ENCODE measurements around the gene SPEN.

SPEN gene

DNA sequence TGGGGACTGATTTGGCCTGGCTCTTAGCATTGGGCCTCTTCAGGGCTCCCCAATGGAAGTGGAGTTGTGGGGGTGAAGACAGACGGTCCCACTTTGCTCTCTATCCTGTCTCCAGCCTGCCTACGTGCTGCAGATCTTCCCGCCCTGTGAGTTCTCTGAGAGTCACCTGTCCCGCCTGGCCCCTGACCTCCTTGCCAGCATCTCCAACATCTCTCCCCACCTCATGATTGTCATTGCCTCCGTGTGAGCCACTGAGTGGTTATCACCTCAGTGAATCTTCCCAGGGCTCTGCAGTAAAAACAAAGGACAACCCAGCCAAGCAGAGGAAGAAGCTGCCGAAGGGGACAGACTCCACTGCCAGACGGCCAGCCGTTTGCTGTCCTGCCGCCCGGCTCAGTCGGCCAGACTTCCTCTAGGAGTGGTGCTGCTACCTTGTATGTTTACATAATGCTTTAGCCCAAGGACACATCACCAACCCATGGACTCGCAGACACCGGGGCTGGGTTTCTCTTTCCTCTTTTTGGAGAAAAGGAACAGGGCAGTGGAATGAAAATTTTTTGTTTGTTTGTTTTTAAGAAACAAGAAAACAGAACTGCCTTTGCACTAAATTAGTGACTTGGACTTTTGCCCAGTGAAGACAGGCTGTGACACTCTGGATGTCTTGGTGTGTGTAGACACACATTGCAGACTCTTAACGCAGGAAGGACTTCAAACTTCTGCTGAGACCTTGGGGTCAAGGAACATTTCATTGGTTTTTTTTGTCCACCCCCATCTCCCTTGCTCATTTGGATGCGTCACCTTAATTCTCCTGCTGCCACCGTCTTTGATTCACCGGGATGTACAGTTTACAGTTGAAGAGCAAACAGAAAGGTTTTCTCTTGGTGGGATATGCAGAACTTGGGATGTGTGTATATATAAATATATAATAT is 91.9 kb downstream of the SPEN start:
- no peak for DNase-seq
- in situ Hi-C loops (cut with HindIII; ENCODE audit: low pct_ligation_motif_present, low pct_unique_long_range_greater_than_20kb, low sequenced_read_pairs): no loop called here

DNA sequence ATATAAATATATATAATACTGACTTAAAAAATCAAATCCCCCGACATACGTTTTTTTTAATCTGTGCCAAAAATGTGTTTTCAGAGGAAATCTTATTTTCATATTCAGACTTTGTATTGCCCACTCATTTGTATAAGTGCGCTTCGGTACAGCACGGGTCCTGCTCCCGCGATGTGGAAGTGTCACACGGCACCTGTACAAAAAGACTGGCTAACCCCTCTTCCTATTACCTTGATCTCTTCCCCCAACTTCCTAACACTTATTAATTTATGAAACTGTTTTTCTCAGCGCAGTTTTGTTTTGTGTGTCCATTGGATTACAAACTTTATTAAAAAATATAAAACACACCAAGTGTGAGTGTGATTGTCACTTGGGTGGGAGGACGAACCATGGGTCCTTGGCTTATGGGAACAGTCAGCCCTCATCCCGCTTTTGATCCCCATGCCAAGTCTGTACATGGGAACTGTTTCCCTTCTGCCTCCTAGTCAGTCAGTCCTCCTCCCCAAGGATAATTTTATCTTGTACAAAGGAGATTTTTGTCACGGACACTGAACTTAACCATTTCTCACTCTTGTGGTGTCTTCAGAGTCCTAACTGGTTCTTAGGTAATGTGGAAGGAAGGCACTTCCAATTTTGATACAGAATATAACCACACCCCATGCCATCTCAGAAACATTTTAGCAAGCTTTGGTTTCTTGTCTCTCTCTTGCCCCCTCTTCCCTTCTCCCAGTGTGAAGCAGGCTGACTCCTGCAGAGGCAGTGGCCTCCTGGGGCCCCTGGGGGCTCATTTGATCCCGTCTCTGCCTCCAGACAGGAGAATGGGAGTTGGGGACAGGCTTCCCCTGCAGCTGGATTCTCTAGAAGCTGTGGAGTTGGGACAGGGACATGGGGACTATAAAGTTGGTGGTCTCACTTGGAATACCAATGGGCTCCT is 92.9 kb downstream of the SPEN start:
- in situ Hi-C loops (cut with HindIII; ENCODE audit: low pct_ligation_motif_present, low pct_unique_long_range_greater_than_20kb, low sequenced_read_pairs): no loop called here
- no peak for DNase-seq

DNA sequence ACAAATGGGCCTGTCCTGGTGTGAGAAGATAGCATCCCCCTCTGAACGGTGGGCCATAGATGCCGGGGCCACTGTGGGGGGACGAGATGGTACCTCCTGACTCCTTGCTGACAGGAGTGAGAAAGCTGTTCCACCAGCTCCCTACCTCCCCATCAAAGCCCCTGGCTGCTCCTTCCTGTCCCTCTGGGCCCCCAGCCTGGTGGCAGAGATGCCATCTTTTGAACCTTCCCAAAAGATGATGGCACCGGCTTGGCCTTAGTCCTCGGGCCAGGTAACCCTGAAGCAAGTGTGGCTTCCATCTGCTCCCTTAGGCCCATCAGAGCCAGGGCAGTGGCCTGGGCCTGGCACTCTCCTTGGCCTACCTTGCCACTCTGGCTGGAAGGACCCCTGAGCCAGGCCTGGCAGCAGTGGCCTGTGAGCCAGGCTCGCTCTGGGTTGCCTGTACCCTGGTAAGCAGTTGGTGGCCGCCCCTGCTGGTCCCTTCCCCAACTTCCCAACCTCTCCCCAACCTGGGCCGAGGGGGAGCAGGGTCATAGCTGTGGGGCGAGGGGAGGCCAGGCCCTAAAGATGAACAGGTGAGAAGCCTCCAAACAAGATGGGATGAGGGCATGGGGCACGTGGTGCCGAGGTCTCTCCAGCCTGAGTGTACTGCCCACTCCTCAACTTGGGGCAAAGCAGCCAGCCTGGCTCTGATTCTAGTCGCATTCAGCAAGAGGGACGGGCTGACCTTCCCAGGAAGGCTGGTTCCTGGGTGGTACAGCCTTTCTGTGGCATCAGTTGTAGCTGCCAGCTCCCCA is 93.7 kb downstream of the SPEN start:
- in situ Hi-C loops (cut with HindIII; ENCODE audit: low pct_ligation_motif_present, low pct_unique_long_range_greater_than_20kb, low sequenced_read_pairs): no loop called here
- no peak for DNase-seq

DNA sequence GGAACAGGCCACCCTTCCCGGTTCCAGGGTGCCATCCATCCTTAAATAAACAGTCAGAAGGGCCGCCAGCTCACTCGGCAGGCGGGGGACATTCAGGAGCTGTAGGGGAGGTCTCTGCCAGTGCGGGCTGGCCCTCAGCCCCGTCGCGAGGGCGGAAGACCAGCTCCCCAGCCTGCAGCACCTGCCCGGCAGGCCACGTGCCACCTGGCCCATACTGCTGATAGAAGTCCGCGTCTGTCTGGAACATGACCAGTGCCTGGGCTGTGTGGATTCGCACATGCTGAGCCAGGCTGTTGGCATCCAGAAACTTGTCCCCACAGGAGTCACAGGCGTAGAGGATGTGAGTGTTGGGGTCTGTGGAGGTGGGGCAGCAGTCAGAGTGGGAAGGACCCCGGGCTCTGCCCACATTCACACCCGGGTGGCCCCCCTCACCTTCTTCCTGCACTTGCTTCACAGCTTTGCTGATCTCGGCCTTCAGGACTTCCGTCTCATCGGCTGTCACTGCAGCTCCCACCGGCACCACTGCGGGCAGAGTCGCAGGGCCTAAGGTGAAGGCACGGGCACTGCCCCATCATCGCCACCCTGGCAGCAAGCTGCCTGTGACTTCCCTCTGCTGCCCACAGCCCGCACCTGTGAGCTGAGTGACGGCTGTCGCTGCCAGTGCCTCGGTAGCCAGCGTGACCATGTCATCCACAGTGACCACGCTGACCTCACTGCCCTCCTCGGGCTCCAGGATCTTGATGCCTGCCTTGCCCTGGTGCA is 94.6 kb downstream of the SPEN start:
- DNase-seq: no peak
- in situ Hi-C loops (cut with HindIII; ENCODE audit: low pct_ligation_motif_present, low pct_unique_long_range_greater_than_20kb, low sequenced_read_pairs): no loop called here

DNA sequence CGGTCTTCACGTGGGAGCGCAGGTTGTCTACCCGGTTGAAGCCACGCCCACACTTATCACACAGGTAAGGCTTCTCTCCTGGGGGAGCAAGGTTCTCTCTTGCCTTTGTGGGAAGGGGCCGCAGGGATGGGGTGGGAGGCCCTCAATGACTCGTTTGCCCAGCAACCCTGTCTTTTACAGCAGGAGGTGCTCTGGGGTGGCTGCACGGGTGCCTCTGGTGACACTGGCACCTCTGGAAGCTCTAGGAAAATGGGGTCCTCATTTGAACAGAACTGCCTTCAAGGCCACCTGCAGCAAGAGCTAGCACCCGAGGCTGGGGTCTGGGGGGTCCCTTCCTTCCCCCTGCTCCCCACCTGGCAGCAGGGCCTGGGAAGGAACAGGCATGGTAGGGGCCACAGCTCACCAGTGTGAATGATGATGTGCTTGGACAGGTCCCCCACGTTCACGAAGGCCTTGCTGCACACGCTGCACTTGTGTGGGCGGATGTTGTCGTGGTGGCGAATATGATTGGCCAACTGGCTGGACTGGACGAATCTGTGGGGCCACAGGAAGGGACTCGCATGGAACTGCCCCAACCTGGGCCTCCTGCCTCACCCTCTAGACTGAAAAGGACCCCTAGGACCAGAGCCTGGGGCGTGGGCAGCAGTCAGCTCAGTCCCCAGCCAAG is 95.3 kb downstream of the SPEN start:
- DNase-seq: no peak

DNA sequence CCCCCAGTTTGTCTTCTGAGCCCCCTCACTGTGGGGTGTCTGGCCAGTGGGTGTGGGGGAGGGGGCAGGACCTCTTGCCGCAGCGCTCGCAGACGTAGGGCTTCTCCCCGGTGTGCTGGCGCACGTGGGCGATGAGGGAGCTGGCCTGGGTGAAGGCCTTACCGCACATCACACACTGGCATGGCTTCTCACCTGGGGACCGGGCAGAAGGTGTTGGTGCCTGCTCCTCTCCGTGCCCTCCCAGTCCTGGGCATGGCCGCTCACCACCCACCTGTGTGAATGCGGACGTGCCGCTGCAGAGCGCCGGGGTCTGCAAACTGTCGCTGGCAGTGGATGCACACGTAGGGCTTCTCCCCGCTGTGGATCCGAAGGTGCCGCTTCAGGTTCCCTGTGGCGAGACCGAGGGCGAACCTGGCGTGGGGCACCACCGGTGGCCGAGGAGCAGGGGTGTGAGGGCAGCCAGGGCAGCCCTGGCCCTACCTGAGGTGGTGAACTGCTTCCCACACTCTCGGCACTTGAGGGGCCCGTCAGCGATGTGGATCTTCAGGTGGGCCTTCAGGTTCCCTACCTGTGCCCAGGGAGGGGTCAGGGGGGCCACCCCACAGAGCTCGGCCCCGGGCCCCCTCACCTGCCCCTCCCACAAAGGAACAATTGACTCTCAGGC is 96.0 kb downstream of the SPEN start:
- in situ Hi-C loops (cut with HindIII; ENCODE audit: low pct_ligation_motif_present, low pct_unique_long_range_greater_than_20kb, low sequenced_read_pairs): no loop called here
- no peak for DNase-seq

More for the DNA sequence above, 95.3 kb downstream of the SPEN start:
- in situ Hi-C loops (cut with HindIII; ENCODE audit: low pct_ligation_motif_present, low pct_unique_long_range_greater_than_20kb, low sequenced_read_pairs): no loop called here

DNA sequence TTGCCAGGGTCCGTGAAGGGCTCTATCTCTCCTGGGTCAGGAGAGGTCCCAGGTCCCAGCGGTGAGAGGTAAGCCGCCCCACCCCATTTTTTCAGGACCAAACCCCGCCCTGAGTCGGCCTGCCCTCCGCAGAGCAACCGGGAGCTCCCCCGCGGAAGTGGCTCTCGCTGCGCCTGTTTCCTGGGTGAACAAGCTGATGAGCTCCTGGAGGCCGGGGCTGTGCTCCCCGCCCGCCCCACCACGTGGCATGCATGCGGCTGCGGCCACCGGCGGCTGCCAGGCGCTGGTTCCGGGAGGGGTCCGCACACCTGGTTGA is 96.4 kb downstream of the SPEN start:
- DNase-seq: no peak
- in situ Hi-C loops (cut with HindIII; ENCODE audit: low pct_ligation_motif_present, low pct_unique_long_range_greater_than_20kb, low sequenced_read_pairs): no loop called here

DNA sequence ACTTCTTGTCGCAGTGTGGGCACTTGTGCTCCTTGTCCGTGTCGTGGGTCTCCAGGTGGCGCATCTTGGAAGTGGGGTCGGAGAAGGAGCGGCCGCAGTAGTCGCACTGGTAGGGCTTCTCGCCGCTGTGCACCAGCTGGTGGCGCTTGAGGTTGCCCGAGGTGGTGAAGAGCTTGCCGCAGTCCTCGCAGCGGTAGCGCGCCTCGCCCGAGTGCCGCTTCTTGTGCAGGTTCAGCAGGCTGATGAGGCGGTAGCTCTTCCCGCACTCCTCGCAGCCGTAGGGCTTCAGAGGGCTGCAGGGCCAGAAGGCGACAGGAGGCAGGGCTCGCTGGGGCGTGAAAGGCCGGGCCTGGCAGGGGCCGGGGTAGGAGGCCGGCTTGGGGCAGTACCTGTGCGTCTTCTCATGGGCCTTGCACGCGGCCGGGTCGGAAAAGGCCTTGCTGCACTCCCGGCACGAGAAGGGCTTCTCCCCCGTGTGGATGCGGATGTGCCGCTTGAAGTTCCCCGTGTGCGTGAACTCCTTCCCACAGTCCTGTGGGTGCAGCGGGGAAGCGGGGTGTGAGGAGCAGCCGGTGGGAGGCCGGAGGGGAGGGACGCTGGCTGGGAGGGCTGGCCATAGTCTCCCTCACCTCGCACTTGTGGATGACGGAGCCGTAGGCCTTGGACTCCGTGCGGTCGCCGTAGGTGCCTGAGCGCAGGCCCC is 97.0 kb downstream of the SPEN start:
- in situ Hi-C loops (cut with HindIII; ENCODE audit: low pct_ligation_motif_present, low pct_unique_long_range_greater_than_20kb, low sequenced_read_pairs): no loop called here
- no peak for DNase-seq

DNA sequence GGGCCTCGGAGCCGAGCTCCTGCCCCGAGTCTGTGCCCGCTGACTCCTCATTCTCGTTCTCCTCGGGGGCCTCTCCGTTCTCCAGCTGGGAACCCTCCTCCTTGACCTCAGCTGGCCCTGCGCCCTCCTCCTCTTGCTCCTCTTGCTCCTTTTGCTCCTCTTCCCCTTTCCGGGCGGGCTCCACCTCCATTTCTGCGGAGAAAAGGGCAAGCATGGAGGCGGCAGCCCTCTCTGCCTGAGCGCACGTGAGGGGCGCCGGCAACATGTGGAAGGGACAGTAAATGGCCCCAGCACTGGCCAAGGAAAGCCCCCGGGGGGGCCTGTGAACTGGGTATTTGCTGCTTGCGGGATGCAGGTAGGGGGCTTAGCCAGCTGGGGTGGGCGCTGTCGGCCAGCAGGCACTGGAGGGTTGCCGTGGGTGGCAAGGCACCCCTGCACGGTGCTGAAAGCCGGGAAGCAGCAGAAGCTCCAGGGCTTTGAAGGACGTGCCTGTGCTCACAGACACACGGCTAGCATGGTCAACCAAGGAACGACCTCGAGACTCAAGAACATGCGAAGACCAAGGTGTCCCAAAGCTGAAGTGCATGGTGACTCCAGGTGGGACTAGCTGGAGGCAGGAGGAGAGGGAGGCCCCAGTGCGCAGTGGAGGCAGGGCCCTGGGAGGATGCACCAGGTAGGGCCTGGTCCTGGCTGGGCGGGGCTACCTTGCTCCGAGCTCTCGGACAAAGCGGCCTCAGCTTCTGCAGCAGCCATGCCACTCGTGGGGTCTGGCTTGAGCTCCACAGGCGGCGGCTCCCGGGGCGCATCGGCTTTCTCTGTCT is 97.7 kb downstream of the SPEN start:
- in situ Hi-C loops (cut with HindIII; ENCODE audit: low pct_ligation_motif_present, low pct_unique_long_range_greater_than_20kb, low sequenced_read_pairs): no loop called here

DNA sequence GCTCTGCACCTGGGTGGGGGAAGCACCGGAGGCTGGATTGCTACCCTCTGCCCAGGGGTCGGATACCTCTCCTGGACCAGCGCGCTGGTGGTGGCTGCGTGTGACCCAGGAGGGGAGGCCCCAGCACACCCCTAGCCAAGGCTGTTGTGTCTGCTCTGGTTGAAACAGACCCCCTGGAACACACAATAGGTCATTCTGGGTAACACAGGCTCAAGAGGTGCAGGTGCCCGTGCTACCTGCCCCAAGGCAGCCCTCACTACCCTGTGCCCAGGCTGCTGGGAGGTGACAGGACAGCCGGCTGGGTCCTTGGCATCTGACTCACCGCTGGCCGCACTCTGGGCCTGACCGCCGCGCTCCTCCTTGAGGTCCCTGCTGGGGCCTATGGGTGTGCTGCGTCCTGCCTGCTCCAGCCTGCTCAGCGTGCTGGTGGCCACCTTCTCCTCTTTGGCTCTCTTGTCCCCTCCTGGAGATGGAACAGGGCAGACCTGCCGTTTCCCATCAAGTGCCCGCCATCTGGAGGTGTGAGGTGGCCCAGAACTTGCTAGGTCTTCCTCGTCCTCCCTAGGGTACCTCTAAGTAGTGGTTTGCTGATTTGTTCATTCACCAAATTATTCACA is 98.4 kb downstream of the SPEN start:
- no peak for DNase-seq
- in situ Hi-C loops (cut with HindIII; ENCODE audit: low pct_ligation_motif_present, low pct_unique_long_range_greater_than_20kb, low sequenced_read_pairs): no loop called here

More for the DNA sequence above, 97.7 kb downstream of the SPEN start:
- no peak for DNase-seq

DNA sequence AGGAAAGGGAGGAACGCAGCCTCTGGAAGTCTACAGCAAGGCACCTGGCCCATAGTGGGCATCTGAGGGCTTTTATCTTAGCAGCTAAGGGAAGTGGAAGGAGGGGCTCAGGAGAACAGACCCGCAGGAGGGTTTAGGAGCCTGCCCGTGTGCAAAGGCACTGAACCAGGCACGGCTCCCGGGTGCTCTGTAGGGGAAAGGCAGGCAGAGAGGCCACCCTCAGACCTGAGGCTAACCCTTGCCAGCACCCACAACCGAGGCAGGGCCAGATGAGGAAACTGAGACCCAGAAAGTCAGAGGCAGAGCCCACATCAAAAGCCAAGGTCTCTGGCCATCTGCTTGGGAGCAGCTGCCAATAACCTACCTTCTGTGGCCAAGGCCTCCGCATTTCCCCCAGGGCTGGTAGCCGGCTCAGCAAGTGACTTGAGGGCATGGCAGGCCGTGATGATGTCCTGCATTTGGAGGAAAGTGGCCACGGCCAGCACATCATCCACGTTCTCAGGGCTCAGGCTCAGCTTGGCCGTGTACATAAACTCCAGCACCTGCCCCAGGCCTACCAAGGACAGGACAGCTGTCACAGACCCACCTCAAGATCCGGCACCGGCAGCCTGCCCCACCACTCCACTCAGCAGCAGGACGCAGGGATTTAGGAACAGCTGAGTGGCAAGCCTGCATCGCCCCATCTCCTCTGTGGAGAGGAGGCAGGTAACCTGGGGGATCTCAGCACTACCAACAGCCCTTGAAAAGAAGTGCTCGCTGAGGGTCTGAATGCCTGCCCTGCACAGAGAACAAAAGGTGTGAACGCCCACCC is 99.3 kb downstream of the SPEN start:
- DNase-seq: no peak
- in situ Hi-C loops (cut with HindIII; ENCODE audit: low pct_ligation_motif_present, low pct_unique_long_range_greater_than_20kb, low sequenced_read_pairs): no loop called here

DNA sequence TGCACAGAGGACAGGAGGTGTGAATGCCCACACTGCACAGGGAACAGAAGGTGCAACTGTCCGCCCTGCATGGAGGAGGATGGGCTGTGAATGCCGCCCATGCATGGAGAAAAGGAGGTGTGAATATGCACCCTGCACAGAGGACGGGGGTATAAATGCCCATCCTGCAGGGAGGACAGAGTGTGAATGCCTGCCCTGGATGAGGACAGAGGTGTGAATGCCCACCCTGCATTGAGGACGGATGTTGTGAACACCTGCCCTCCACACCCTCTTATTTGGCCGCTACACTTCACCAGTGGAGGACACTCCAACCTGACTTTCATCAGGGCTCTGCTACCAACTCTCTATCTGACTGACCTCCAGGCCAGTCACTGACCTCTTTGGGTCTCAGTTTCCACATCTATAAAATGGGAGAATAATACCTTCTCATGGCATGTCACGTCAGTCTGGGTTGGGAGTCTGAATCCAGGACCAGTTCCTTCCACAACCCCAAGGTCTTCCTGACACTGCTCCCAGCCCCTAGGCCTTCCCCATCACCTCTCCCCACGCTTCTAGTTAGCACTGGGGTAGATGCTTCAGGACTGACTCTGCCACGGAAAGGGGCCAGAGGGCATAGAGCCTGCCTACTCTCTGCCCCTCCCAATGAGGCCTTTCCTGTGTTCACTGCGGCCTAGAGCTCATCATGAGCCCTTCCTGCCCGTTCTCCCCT is 100.0 kb downstream of the SPEN start:
- no peak for DNase-seq
- in situ Hi-C loops (cut with HindIII; ENCODE audit: low pct_ligation_motif_present, low pct_unique_long_range_greater_than_20kb, low sequenced_read_pairs): no loop called here

DNA sequence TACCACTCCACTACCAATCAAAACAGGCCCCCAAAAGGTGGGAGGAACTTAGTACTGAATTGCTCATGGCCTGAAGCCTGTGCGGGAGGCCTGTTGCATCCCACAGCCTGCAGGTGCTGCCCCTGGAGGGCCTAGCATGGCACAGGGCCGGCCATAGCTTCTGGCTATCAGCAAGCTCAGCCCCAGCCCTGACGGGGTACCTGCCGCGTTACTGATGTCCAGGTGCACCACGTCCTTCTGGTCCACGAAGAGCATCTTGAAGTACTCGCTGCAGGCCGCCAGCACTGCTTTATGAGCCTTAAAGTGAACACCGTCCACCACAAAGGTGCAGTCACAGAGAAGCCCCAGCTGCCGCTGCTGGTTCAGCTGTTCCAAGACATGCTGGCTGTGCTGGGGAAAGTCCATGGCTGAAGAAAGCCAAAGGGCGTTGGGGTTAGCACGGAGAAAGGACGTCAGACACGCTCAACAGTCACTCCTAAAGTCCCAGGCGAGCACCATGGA is 100.6 kb downstream of the SPEN start:
- no peak for DNase-seq
- in situ Hi-C loops (cut with HindIII; ENCODE audit: low pct_ligation_motif_present, low pct_unique_long_range_greater_than_20kb, low sequenced_read_pairs): no loop called here
